ENCODE data around the gene RPS15A. TPM values are rescaled to one million over a fixed set of nuclear protein-coding genes. Genes with fewer than 3 reads are reported as not detected.
"Not testable (repeated sequence)": the region's sequence is repeated elsewhere in the genome, so short reads cannot be mapped to it uniquely, and the experiment has no call there.

The RPS15A gene
- total RNA-seq, 1 experiment from 2014 or later, result 1,282 TPM

DNA sequence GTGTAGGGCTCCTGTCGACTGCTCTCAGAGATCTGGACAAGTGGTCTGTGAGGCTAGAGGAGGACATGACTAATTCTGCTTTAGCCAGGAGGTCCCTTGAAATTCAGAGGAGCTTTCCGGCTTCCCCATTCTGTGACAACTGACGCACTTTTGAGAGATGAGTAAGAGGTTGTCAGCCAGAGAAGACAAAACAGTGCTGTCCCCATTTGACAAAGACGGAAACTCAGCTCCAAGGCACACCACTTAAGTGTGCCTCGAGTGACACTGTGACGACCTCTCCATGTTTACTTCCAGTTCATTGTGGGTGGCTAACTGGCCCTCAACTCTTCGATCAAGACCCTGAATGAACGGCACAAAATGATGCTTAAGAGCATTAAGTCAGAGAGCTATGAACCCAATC, 47.3 kb downstream of the RPS15A start:
- H3K36me3 ChIP-seq (ENCODE audit: insufficient read depth, low read length, poor library complexity, severe bottlenecking); BruUV-seq (replicated peaks); POLR2A ChIA-PET (ENCODE audit: low non-redundant PET); H3K27ac ChIP-seq (ENCODE audit: low read depth, low read length, poor library complexity, severe bottlenecking); H3K4me1 ChIP-seq (ENCODE audit: insufficient read depth, low read length, poor library complexity, severe bottlenecking); H3K27me3 ChIP-seq (replicated peaks; ENCODE audit: insufficient read depth, low read depth, low read length, poor library complexity); intact Hi-C loops (cut with micrococcal nuclease; ENCODE audit: unreplicated experiment); CTCF ChIA-PET; H3K9me3 ChIP-seq (ENCODE audit: low read depth, low read length, poor library complexity, severe bottlenecking); H3K4me3 ChIP-seq (ENCODE audit: low read depth, low read length, poor library complexity, severe bottlenecking); DNase-seq (ENCODE audit: low spot score): not testable (repeated sequence)

DNA sequence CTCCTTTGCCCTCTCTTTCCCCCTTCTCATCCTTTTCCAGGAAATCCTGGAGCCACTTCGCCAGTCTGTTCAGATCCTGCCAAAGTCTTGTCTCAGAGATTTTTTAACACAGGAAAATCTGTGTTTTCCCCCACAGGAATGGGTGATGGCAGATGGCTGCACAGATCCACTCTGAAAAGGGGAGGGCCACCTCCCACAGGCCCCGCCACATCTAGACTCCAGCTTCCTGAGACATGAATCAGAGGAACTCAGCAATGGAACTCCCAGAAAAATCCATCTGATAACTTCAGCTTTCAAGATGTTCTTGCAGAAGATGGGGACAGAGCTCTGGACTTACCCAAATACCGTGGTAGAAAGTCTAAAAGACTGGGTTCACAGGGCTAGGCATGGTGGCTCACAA, 50.1 kb downstream of the RPS15A start:
- H3K36me3 ChIP-seq (ENCODE audit: insufficient read depth, low read length, poor library complexity, severe bottlenecking); H3K27ac ChIP-seq (ENCODE audit: low read depth, low read length, poor library complexity, severe bottlenecking); H3K4me3 ChIP-seq (ENCODE audit: low read depth, low read length, poor library complexity, severe bottlenecking); intact Hi-C loops (cut with micrococcal nuclease; ENCODE audit: unreplicated experiment); CTCF ChIA-PET; BruUV-seq (replicated peaks); H3K9me3 ChIP-seq (ENCODE audit: low read depth, low read length, poor library complexity, severe bottlenecking); H3K4me1 ChIP-seq (ENCODE audit: insufficient read depth, low read length, poor library complexity, severe bottlenecking); H3K27me3 ChIP-seq (replicated peaks; ENCODE audit: insufficient read depth, low read depth, low read length, poor library complexity); DNase-seq (ENCODE audit: low spot score); POLR2A ChIA-PET (ENCODE audit: low non-redundant PET): not testable (repeated sequence)

DNA sequence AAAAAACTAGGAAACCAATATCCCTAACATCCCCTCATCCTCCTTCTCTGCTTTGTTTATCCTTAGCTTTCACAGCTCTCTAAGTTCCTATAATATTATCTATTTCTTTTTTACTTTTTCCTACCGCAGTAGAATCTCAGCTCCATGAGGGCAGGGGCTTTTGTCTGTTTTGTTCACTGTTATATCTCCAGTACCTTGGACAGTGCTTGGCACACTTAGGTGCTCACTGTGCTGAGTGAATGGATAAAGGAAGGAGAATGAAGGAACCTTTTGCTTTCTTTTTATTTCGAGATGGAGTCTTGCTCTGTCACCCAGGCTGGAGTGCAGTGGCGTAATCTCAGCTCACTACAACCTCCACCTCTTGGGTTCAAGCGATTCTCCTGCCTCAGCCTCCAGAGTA, 51.4 kb downstream of the RPS15A start:
- CTCF ChIA-PET; BruUV-seq (replicated peaks); DNase-seq (ENCODE audit: low spot score); H3K27me3 ChIP-seq (replicated peaks; ENCODE audit: insufficient read depth, low read depth, low read length, poor library complexity); intact Hi-C loops (cut with micrococcal nuclease; ENCODE audit: unreplicated experiment); H3K9me3 ChIP-seq (ENCODE audit: low read depth, low read length, poor library complexity, severe bottlenecking); H3K36me3 ChIP-seq (ENCODE audit: insufficient read depth, low read length, poor library complexity, severe bottlenecking); H3K4me3 ChIP-seq (ENCODE audit: low read depth, low read length, poor library complexity, severe bottlenecking); H3K4me1 ChIP-seq (ENCODE audit: insufficient read depth, low read length, poor library complexity, severe bottlenecking); H3K27ac ChIP-seq (ENCODE audit: low read depth, low read length, poor library complexity, severe bottlenecking); POLR2A ChIA-PET (ENCODE audit: low non-redundant PET): not testable (repeated sequence)

DNA sequence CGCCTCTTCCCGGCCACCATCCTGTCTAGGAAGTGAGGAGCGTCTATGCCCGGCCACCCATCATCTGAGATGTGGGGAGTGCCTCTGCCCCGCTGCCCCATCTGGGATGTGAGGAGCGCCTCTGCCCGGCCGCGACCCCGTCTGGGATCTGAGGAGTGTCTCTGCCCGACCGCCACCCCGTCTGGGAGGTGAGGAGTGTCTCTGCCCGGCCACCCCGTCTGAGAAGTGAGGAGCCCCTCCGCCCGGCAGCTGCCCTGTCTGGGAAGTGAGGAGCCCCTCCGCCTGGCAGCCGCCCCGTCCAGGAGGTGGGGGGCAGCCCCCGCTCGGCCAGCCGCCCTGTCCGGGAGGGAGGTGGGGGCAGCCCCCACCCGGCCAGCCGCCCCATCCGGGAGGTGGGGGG, 55.9 kb downstream of the RPS15A start:
- CTCF ChIA-PET; H3K27ac ChIP-seq (ENCODE audit: low read depth, low read length, poor library complexity, severe bottlenecking); H3K9me3 ChIP-seq (ENCODE audit: low read depth, low read length, poor library complexity, severe bottlenecking); H3K4me1 ChIP-seq (ENCODE audit: insufficient read depth, low read length, poor library complexity, severe bottlenecking); BruUV-seq (replicated peaks); intact Hi-C loops (cut with micrococcal nuclease; ENCODE audit: unreplicated experiment); H3K36me3 ChIP-seq (ENCODE audit: insufficient read depth, low read length, poor library complexity, severe bottlenecking); H3K27me3 ChIP-seq (replicated peaks; ENCODE audit: insufficient read depth, low read depth, low read length, poor library complexity); H3K4me3 ChIP-seq (ENCODE audit: low read depth, low read length, poor library complexity, severe bottlenecking); DNase-seq (ENCODE audit: low spot score); POLR2A ChIA-PET (ENCODE audit: low non-redundant PET): not testable (repeated sequence)

Other genes with a start within 250 kb of the RPS15A start
- 115 and 116 TPM in 2 replicates for gene NOMO2, start 228.2 kb downstream of the RPS15A start, total RNA-seq (2021)
- gene ARL6IP1, start 11.2 kb upstream of the RPS15A start, total RNA-seq (2021), result 179 and 223 TPM in 2 replicates
- gene SMG1, start 136.1 kb upstream of the RPS15A start, total RNA-seq (2021), result 100 and 105 TPM in 2 replicates
- 0.59 and 0.82 TPM in 2 replicates for gene TMC7, start 193.6 kb upstream of the RPS15A start, total RNA-seq (2021)